ENCODE measurements around the gene FNDC3B. TPM values are rescaled to one million over a fixed set of nuclear protein-coding genes. Genes with fewer than 3 reads are reported as not detected.

FNDC3B gene
- total RNA-seq, 1 donor from 2014 or later, result 160 TPM

DNA sequence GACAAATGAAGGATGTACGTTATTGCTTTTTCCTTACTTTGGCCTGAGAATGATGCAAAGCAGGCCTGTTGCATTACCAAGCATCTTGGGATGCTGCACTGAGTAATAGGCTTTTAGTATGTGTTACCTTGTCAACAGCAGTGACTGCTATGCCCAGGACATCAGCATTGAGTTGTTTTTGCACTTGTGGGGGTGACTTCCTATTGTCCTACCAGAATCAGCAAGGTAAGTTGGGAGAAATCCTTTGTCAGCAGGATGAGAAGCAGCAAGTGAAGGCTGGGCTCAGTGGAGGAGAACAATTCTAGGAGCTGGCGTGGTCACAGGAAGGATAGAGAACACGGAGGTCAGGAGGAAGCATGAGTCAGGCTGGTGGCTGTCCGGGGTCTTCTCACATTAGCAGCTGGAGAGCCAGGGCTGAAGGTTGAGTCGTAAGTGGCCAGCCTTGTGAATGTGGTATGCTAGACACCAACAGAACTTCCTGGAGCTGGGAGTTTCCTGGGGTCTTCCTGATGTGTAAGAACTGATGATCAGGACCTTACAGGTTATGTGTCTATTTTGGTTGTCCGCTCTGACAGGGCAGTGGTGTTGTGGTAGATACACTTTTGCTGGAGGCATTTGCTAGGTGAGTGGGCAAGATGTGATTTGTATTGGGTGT is 142.7 kb downstream of the FNDC3B start:
- Histone ChIP-seq H3K36me3 (no peaks in the 10 kb centered on the region), H3K27me3 (no peaks in the 10 kb centered on the region), H3K27ac (no peak overlapping the region), H3K4me3 (no peak overlapping the region), H3K9me3 (no peaks in the 10 kb centered on the region), H3K4me1 (peaks cover 13% of the 10 kb centered on the region)
- no peak for TF ChIP-seq CTCF (IDR thresholded peaks at IDR 0.05)
- intact Hi-C loops (cut with DNase I), result no loop called here
- no peak for DNase-seq
- ATAC-seq, result peak; percentile 57

DNA sequence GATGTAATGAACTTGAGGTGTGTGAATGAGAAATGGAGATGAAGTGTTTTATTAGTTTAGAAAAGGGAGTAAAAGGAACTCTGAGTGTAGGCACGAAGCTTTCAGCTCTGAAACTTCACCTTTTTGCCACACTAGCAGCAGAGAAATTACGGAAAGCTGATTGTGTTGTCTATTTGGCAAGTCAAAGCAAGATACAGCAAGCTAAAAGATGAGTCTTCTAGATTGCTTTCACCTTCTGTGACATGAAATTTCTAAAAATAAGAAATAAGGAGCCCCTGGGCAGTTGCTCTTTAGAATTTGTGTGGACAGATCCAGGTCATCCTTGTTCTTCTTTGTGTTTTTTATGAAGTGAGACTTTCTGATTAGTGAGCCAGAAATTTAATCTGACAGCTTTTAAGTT is 143.4 kb downstream of the FNDC3B start:
- no peak for DNase-seq
- no peaks in the 10 kb centered on the region for H3K36me3 ChIP-seq
- H3K27me3 ChIP-seq, result no peaks in the 10 kb centered on the region
- no peak overlapping the region for H3K27ac ChIP-seq
- intact Hi-C loops (cut with DNase I), result no loop called here
- H3K9me3 ChIP-seq, result no peaks in the 10 kb centered on the region
- H3K4me3 ChIP-seq, result no peak overlapping the region
- peaks cover 13% of the 10 kb centered on the region for H3K4me1 ChIP-seq
- no peak for ATAC-seq
- no peak for TF ChIP-seq CTCF (IDR thresholded peaks at IDR 0.05)

- no peak overlapping the region for H3K27ac ChIP-seq
- H3K36me3 ChIP-seq, result no peaks in the 10 kb centered on the region
- no peaks in the 10 kb centered on the region for H3K9me3 ChIP-seq
- peaks cover 13% of the 10 kb centered on the region for H3K4me1 ChIP-seq
- DNase-seq (no peak), ATAC-seq (no peak)
- no peak overlapping the region for H3K4me3 ChIP-seq
- intact Hi-C loops (cut with DNase I), result no loop called here
- TF ChIP-seq CTCF (IDR thresholded peaks at IDR 0.05), result no peak
- no peaks in the 10 kb centered on the region for H3K27me3 ChIP-seq
These were observed 144.9 kb downstream of the FNDC3B start for GRCh38 chr3:172184106-172184822.

DNA sequence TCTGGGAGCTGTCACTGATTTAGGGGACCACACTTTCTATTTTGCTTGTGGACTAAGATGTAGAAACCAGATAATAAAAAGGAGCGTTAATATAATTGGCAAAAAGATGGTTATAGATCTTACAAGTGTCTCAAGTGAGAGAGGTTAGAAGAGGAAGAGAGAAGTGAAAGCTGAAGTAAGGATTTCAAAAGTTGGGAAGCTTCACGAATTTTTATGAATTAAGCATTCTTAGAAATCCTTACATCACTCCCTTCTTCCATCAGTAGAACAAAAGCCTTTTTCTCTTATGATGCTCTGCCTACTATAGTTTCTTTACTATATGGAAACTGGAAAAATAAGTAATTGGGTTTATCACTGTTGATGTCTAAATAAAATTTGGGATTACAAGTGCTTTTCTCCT is 146.5 kb downstream of the FNDC3B start:
- ATAC-seq (peak; percentile 17), DNase-seq (no peak)
- peaks cover 13% of the 10 kb centered on the region for H3K4me1 ChIP-seq
- no peak overlapping the region for H3K27ac ChIP-seq
- H3K36me3 ChIP-seq, result no peaks in the 10 kb centered on the region
- intact Hi-C loops (cut with DNase I), result no loop called here
- TF ChIP-seq CTCF (IDR thresholded peaks at IDR 0.05), result no peak
- no peaks in the 10 kb centered on the region for H3K27me3 ChIP-seq
- no peaks in the 10 kb centered on the region for H3K9me3 ChIP-seq
- H3K4me3 ChIP-seq, result no peak overlapping the region

GRCh38 chr3:172186607-172187006 is 147.2 kb downstream of the FNDC3B start:
- H3K27ac ChIP-seq, result no peak overlapping the region
- ATAC-seq, result no peak

More at GRCh38 chr3:172186607-172187006, 147.2 kb downstream of the FNDC3B start:
- TF ChIP-seq CTCF (IDR thresholded peaks at IDR 0.05), result no peak
- Histone ChIP-seq H3K4me1 (peaks cover 11% of the 10 kb centered on the region), H3K27me3 (no peaks in the 10 kb centered on the region), H3K4me3 (no peak overlapping the region), H3K9me3 (no peaks in the 10 kb centered on the region), H3K36me3 (no peaks in the 10 kb centered on the region)
- no peak for DNase-seq
- intact Hi-C loops (cut with DNase I), result no loop called here

Measured in upper lobe of right lung (tissue), 1 donor.